ENCODE results near the gene PAX7. TPM values are rescaled to one million over a fixed set of nuclear protein-coding genes. Genes with fewer than 3 reads are reported as not detected.
"Not testable (repeated sequence)": the region's sequence is repeated elsewhere in the genome, so short reads cannot be mapped to it uniquely, and the experiment has no call there.

Gene PAX7
- not detected for total RNA-seq
- polyA plus RNA-seq, result not detected
- long read RNA-seq, donor 1, result 0 reads
- long read RNA-seq, donor 2, result 0 reads
- long read RNA-seq, donor 3, result 0 reads

DNA sequence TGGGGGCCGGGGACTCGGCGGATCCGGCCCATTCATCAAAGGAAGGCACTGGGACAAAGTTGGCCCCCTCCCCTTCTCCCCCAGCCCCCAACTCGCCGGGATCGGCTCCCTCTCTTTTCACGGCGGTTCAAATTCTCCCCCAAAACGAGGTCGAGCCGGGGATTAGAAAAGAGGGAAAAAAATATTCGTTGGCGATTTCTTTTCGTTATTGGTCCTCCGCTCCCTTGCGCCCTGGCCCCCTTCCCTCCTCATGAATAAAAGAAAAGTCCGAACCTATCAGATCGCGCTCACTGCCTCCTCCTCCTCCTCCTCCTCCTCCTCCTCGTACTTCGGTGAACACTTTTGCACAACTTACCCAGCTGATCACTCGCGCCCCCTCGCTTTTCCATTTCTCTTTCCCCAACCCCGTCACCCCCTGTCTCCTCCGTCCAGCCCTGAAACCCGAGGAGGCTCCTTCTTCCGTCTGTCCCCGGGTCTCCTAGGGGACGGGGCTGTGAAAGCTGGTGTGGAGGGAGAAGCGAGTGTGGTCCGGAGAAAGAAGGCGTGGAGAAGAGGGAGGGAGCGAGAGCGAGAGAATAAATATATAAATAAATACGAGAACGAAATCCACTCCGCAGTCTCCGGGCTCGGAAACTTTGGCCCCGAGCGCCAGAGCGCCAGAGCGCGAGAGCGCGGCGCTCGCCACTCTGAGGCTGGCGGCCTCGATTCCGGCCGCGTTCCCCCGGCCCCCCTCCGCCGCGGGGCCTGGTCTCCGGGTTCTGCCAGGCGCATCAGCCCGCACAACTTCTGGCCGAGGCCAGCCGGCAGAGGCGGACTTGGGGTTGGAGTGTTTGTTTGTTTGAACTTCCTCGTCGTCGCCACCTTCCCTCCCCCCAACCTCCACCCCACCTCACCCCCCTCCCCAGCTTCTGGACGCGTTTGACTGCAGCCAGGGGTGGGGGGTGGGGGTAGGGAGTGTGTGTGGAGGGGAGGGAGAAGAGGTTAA lies at the start of gene PAX7:
Gene PAX7, plus strand, starts transcription at position 336 of the 985 bp plus-strand sequence. CDS start 758 bp downstream, outside the sequence.
- DNase-seq (no peak), ATAC-seq (no peak)
- H3K36me3 ChIP-seq, result no peaks in the 10 kb centered on the region
- no peak within 1 kb of the TSS for H3K27ac ChIP-seq
- peaks cover 17 to 100% (median 99%) of the 10 kb centered on the region in 7 donors for H3K27me3 ChIP-seq
- H3K9me3 ChIP-seq, result no peaks in the 10 kb centered on the region
- intact Hi-C loops (cut with DNase I), result no loop called here
- no peak for TF ChIP-seq CTCF (IDR thresholded peaks at IDR 0.05)
- WGBS, 2 donors, result 1 to 3% methylated on average over 70 of the region's 70 CpGs
- peaks cover 0 to 18% (median 9%) of the 10 kb centered on the region in 9 donors for H3K4me1 ChIP-seq
- peak within 1 kb of the TSS in 5 of 10 donors; percentile 2 to 32 (median 12) for H3K4me3 ChIP-seq

DNA sequence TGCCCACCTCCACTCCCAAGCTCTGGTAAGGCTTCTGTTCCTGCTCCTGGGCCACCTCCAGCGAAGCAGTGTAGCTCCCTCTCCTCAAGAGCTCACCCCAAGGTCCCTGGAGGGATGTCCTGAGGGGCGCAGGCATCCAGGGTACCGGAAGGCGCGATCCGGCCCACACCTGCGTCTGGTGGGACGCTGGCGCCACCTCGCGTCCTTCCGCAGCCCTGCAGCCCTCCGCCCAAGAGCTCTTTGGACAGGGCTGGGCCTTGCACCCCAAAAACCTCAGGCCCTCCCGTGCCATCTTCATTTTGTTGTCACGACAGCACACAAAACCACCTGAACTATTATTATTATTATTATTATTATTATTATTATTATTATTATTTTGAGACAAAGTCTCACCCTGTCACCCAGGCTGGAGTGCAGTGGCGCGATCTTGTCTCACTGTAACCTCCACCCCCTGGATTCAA lies 49.2 kb upstream of the PAX7 start:
- Histone ChIP-seq H3K4me3 (no peak overlapping the region), H3K36me3 (no peaks in the 10 kb centered on the region), H3K9me3 (no peaks in the 10 kb centered on the region), H3K27me3 (peaks cover 0 to 29% (median 19%) of the 10 kb centered on the region in 7 donors), H3K4me1 (peaks cover 0 to 15% (median 0%) of the 10 kb centered on the region in 9 donors), H3K27ac (no peak overlapping the region)
- DNase-seq, result peak in 1 of 2 donors; percentile 23
- peak; percentile 27 to 75 (median 66) for TF ChIP-seq CTCF (IDR thresholded peaks at IDR 0.05)
- WGBS, 2 donors, result 18 to 22% methylated on average over 14 to 17 of the region's 17 CpGs
- intact Hi-C loops (cut with DNase I), result loop anchor here in 6 of 10 donors (5.0 to 10.0 kb wide), 4 partner anchors 909 to 1087 kb away; no protein-coding TSS in a partner anchor
- ATAC-seq, result peak in 3 of 8 donors; percentile 34 to 47 (median 45)

- WGBS, 2 donors, result 63 to 72% methylated on average over 5 of the region's 5 CpGs
- H3K36me3 ChIP-seq, result no peaks in the 10 kb centered on the region
- no peaks in the 10 kb centered on the region for H3K9me3 ChIP-seq
- intact Hi-C loops (cut with DNase I), result loop anchor here in 6 of 10 donors (5.0 to 10.0 kb wide), 4 partner anchors 911 to 1088 kb away; no protein-coding TSS in a partner anchor
- peaks cover 0 to 15% (median 0%) of the 10 kb centered on the region in 9 donors for H3K4me1 ChIP-seq
- H3K27ac ChIP-seq, result no peak overlapping the region
- H3K4me3 ChIP-seq, result no peak overlapping the region
- peaks cover 0 to 36% (median 27%) of the 10 kb centered on the region in 7 donors for H3K27me3 ChIP-seq
- ATAC-seq, result no peak
- DNase-seq, result no peak
- no peak for TF ChIP-seq CTCF (IDR thresholded peaks at IDR 0.05)
These were observed 47.8 kb upstream of the PAX7 start for GRCh38 chr1:18582890-18583289.

DNA sequence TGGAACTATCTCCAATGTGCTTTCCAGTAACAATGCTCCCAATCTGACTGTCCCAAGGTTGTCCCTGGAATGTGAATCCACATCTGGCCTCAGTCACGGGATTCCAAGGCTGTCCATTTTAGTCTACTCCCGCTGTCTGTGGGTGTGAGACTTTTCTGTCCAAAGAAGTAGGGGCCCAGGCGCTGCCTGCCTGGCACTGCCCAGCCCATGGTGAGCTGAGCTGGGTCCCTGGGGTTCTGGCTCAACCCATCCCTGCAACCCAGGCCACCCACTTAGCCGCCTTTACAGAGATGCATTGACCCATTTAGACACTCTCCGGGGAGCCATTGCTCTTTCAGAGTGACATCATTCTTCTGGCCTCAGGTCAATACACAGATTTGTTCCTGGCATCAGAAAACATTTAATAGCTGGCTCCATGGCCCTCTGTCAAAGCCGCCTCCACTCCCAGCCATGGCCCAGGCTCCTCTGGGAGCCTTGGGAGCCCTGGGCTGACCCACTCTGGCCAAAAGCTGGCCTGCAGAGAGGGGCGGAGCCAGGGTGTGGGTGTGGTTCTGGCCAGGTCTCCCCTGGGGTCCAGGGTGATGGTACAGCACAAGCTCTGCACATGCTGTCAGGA lies 47.2 kb upstream of the PAX7 start:
- peak; percentile 68 to 83 (median 74) for ATAC-seq
- no peak overlapping the region for H3K4me3 ChIP-seq
- TF ChIP-seq CTCF (IDR thresholded peaks at IDR 0.05), result no peak
- H3K9me3 ChIP-seq, result no peaks in the 10 kb centered on the region
- peaks cover 0 to 39% (median 28%) of the 10 kb centered on the region in 7 donors for H3K27me3 ChIP-seq
- WGBS, 2 donors, result 52 to 67% methylated on average over 7 of the region's 7 CpGs
- H3K4me1 ChIP-seq, result peaks cover 0 to 15% (median 0%) of the 10 kb centered on the region in 9 donors
- peak; percentile 17 to 48 for DNase-seq
- H3K27ac ChIP-seq, result no peak overlapping the region
- H3K36me3 ChIP-seq, result no peaks in the 10 kb centered on the region
- intact Hi-C loops (cut with DNase I), result loop anchor here in 6 of 10 donors (5.0 to 10.0 kb wide), 4 partner anchors 911 to 1089 kb away; no protein-coding TSS in a partner anchor

DNA sequence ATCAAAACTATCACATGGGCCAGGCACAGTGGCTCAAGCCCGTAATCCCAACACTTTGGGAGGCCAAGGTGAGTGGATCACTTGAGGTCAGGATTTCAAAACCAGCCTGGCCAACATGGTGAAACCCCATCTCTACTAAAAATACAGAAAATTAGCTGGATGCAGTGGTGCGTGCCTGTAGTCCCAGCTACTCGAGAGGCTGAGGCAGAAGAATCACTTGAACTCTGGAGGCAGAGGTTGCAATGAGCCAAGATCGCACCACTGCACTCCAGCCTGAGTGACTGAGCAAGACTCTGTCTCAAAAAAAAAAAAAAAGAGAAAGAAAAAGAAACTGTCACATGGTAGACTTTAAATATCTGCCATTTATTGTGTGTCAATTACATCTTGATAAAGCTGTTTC lies 44.6 kb upstream of the PAX7 start:
- ATAC-seq, H3K36me3 ChIP-seq, H3K27ac ChIP-seq, DNase-seq, H3K9me3 ChIP-seq, H3K4me3 ChIP-seq: not testable (repeated sequence)
- WGBS, 2 donors, result 86 to 87% methylated on average over 4 of the region's 4 CpGs
- intact Hi-C loops (cut with DNase I), result loop anchor here in 4 of 10 donors (10.0 kb wide), 2 partner anchors 931 to 1091 kb away; no protein-coding TSS in a partner anchor
- Histone ChIP-seq H3K4me1 (peaks cover 0 to 15% (median 0%) of the 10 kb centered on the region in 9 donors), H3K27me3 (peaks cover 0 to 47% (median 31%) of the 10 kb centered on the region in 7 donors)
